Measurements from ENCODE around the gene G6PC2.

GRCh38 chr2:168853471-168853870 is 47.6 kb upstream of the G6PC2 start:
- TF ChIP-seq EGR1 (IDR thresholded peaks at IDR 0.05; ENCODE audit: borderline replicate concordance in 1 of 2, low read depth in 2 of 2, low read length in 2 of 2) (no peak), ZSCAN29 (IDR thresholded peaks at IDR 0.05) (no peak), CBX5 (IDR thresholded peaks at IDR 0.05; ENCODE audit: low read depth) (no peak), CTCF (IDR thresholded peaks at IDR 0.05 in 2 of 3, conservative IDR thresholded peaks at IDR 0.05 in 1 of 3; ENCODE audit: control insufficient read depth in 2 of 3, extremely low read depth in 1 of 3, insufficient read depth in 1 of 3, low read depth in 3 of 3, low read length in 3 of 3) (no peak)
- TF ChIP-seq, protein P1, sequence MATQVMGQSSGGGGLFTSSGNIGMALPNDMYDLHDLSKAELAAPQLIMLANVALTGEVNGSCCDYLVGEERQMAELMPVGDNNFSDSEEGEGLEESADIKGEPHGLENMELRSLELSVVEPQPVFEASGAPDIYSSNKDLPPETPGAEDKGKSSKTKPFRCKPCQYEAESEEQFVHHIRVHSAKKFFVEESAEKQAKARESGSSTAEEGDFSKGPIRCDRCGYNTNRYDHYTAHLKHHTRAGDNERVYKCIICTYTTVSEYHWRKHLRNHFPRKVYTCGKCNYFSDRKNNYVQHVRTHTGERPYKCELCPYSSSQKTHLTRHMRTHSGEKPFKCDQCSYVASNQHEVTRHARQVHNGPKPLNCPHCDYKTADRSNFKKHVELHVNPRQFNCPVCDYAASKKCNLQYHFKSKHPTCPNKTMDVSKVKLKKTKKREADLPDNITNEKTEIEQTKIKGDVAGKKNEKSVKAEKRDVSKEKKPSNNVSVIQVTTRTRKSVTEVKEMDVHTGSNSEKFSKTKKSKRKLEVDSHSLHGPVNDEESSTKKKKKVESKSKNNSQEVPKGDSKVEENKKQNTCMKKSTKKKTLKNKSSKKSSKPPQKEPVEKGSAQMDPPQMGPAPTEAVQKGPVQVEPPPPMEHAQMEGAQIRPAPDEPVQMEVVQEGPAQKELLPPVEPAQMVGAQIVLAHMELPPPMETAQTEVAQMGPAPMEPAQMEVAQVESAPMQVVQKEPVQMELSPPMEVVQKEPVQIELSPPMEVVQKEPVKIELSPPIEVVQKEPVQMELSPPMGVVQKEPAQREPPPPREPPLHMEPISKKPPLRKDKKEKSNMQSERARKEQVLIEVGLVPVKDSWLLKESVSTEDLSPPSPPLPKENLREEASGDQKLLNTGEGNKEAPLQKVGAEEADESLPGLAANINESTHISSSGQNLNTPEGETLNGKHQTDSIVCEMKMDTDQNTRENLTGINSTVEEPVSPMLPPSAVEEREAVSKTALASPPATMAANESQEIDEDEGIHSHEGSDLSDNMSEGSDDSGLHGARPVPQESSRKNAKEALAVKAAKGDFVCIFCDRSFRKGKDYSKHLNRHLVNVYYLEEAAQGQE (IDR thresholded peaks at IDR 0.05; ENCODE audit: low read depth, low read length) = no peak
